GM21447 (cell line): Measurements from ENCODE around the gene RPS15.
"Not testable (repeated sequence)": the region's sequence is repeated elsewhere in the genome, so short reads cannot be mapped to it uniquely, and the experiment has no call there.

Experiments used
- ATAC-seq: cut with Tn5 transposase; IDR thresholded peaks from one replicate; pipeline ENCODE4 v1.9.1; 2021; ENCODE audit not compliant: unreplicated experiment

Gene RPS15

GRCh38 chr19:1433119-1434039 is 4.8 kb upstream of the RPS15 start:
- no peak for ATAC-seq

- no peak for ATAC-seq
Observed at GRCh38 chr19:1434040-1434366, 4.2 kb upstream of the RPS15 start.

- ATAC-seq = no peak
Observed at GRCh38 chr19:1434577-1435060, 3.6 kb upstream of the RPS15 start.

- no peak for ATAC-seq
Observed at GRCh38 chr19:1435378-1435989, 2.7 kb upstream of the RPS15 start.

- no peak for ATAC-seq
Observed at GRCh38 chr19:1437609-1438008, 587 bp upstream of the RPS15 start.

GRCh38 chr19:1438933-1439354 is 748 bp downstream of the RPS15 start:
- no peak for ATAC-seq

GRCh38 chr19:1439525-1440417 is 1.6 kb downstream of the RPS15 start:
- not testable (repeated sequence) for ATAC-seq

GRCh38 chr19:1440418-1440801 is 2.2 kb downstream of the RPS15 start:
- ATAC-seq = no peak

GRCh38 chr19:1441022-1441426 is 2.8 kb downstream of the RPS15 start:
- ATAC-seq = no peak

GRCh38 chr19:1441677-1442438 is 3.7 kb downstream of the RPS15 start:
- ATAC-seq = no peak

- ATAC-seq = no peak
Observed at GRCh38 chr19:1445185-1445931, 7.2 kb downstream of the RPS15 start.

GRCh38 chr19:1445932-1446712 is 7.9 kb downstream of the RPS15 start:
- no peak for ATAC-seq

- ATAC-seq = no peak
Observed at GRCh38 chr19:1446713-1447481, 8.7 kb downstream of the RPS15 start.

GRCh38 chr19:1447504-1447903 is 9.3 kb downstream of the RPS15 start:
- ATAC-seq = no peak

GRCh38 chr19:1447944-1448343 is 9.7 kb downstream of the RPS15 start:
- ATAC-seq = no peak

- no peak for ATAC-seq
Observed at GRCh38 chr19:1449467-1450442, 11.6 kb downstream of the RPS15 start, which contains the start of gene APC2. APC2 (plus strand) TSS chr19:1450121; CDS start chr19:1453002, 2,881 bp downstream.
